OCI-LY3 (cell line): ENCODE data around the gene ZFX.

Experiments used
- CTCF ChIP-seq: fragments of 200-600, 300-600 bp; sonication (generic); IDR thresholded peaks from 2 replicates; pipeline ENCODE4 v1.5.1; 2014; ENCODE audit warnings: antibody characterized with exemption, low read length, low read depth
- EZH2phosphoT487 ChIP-seq: fragments of 200-600 bp; shearing (Covaris generic); IDR thresholded peaks from 2 replicates; pipeline ENCODE4 v1.6.1; 2018; ENCODE audit warnings: antibody characterized with exemption, mixed run types, low read depth

- no peak for TF ChIP-seq CTCF
- TF ChIP-seq EZH2phosphoT487 = no peak
Observed at GRCh38 chrX:24131476-24131875, 18.1 kb upstream of the ZFX start.
